NCI-H1930 (cell line): ENCODE data around the gene TNFSF15.

ENCODE experiments used
- DNase-seq, 2 experiments: peaks; one replicate each; lab custom pipeline; 2025; lab: John Stamatoyannopoulos, UW

The TNFSF15 gene

DNA sequence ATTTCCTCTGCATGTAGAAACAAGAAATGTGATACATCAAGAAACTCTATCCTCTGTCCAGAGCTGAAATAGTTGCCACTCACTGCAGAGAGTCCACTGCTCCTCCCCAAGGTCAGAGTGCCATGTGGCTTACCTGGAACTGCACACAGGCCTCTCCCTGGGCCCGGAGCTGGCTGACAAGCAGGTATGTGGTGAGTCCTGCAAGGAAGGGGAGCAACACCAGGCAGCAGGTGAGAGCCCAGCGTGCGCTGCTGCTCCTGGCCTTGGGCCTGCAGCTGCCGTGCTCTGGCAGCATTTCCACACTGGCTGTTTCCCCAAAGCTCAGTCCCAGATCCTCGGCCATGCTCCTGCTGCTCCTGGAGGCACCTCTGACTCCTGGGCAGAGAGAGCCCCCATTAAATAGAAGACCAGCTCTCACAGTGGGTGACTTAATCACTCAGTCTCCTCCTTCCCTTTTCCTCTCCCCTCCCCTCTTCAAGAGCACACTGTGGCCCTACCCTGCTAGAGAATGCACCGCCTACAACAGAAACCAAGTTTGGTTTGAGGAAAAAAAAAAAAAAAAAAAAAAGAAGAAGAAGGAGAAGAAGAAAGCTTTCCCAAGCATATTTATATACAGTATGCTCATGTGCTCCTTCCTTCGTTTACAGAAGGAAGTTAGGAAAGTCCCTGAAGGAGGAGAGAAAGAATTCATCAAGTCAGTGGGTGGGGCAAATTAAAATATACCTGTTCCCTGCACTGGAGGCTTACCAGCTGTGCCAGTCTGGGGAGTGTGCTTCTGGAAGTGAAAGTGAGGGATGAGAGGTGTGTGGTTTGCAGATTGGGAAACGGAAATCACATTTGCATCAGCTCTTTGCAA lies at the start of gene TNFSF15:
TSS of gene TNFSF15 (minus strand) at position 370 of the 856 bp plus-strand sequence. CDS start at position 343, 27 bp downstream.
- DNase-seq, result no peak

DNA sequence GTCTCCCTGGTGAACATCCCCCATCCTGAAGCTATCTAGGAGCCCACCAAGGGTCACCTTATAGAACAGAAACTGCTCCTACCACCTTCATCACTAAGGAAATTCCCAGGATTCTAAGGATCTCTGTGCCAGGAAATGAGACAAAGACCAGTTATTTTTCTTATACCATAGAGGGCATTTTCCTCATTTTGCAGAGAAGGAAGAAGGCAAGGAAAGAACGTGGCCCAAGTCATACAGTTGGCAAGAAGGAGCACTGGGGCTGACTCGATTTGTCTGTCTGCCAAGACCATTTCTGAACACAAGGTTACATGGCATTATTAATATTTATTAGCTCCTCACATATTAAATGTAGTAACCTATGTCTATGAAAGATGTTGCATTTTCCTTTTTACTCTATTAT lies 49.6 kb upstream of the TNFSF15 start:
- DNase-seq, result no peak

DNA sequence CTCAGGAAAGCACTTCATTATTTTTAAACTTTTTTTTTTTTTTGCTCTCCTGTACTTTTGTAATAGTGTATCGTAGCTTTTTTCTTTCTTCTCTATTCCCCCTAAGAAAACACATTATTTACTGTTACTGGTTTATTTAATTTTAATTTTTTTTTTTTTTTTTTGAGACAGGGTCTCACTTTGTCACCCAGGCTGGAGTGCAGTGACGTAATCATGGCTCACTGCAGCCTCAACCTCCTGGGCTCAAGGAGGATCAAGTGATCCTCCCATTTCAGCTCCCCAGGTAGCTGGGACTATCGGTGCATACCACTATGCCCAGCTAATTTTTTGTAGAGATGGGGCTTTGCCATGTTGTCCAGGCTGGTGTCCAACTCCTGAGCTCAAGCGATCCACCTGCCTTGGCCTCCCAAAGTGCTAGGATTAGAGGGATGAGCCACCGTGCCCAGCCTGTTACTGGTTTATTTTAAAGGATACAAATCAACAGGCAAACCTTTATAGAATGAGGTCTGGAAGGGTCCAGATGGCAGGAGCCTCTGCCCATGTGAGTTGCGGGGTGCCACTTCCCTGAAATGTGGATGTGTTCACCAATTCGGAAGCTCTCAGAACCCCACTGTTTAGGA lies 49.0 kb upstream of the TNFSF15 start:
- no peak for DNase-seq

DNA sequence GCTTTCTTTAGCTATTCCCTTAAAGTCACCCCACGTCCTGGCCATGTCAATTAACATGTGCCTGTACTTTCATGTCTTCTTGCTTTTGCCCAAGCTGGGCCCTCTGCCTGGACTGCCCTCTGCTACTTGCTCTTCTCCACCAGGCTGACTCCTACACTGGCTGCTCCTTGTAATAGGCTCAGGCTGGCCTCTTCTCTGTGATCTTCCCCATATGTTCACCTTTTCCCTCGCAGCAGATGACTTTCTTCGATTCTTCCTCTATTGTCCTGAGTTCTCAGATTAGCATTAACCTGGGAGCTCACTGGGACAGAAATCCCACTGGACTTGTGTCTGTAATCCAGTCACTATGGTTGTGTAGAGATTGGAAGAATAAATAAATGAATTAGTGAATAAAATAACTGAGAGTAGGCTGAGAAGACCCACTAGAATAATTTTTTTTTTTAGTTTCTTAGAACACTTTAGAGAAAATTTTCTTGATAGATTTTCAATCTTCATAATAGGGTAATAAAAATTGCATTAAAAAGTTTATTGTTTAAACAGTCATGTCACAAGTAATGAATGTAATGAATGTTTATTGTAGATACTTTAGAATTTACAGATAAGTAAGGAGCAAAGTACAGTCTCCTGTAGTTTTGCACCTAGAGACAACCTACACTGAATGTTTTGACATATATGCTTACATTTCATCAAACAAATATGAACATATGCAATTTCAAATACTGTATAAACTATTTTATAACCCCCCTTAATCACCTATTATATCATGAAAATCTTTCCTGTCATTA lies 47.4 kb upstream of the TNFSF15 start:
- no peak for DNase-seq

DNA sequence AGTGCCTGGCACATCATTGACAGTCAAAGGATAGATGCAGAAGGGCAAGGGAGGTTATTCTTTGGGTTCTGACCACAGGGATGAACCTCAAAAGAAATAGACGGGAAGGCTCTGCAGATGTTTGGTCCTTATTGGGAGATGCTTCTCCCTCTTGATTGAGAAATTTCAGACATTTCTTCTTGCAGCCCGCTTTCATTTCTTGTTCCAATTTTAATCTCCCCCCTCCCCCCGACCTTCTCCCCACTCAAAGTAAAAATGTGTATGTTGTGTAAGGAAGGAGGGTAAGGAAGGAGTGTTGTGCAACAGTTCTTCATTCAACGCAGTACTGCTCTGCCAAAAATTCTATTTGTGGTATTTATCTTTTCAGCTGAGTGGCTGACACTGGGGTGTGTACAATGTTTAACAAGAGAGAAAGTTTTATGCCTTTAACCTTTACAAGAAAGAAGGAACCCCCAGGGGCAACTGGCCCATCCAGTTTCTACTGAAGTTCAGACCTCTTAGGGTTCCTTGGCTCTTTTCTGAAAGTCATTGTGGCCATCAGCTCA lies 46.3 kb upstream of the TNFSF15 start:
- no peak for DNase-seq

DNA sequence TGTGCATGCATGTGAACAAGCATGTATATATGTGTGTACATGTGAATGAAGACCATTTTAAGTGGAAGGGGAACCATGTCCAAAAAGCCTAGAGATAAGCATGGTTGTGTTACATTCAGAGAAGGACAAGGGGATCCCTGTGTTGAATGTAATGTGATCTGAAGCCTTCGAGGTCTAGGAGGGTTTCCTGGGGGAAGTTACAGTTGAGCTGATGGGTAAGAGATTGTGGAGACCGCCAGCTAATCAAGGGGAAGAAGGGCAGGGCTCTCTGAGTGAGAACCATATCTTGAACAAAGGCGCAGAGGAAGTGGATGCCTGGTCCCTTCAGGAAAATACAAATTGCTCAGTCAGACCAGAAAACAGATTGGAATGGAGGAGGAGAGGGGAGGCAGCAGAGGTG lies 45.5 kb upstream of the TNFSF15 start:
- DNase-seq, result no peak

DNA sequence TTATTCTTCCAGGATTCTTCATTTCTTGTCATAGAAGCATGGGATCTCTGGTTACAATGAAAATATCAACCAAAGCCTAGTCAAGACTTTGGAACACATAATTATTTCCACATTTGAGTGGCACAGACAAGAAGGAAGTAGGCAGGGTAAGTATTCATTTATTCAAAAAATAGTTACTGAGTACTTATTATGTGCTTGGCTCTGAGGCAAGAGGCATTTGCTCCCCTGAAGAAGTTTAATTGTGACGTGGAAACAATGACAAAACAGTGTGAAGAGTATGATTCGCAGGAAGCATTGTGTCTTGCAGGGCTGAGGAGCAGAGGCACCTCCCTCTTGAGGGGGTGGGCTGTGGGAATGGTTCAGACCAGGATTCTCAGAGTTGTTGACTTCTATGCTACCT lies 45.0 kb upstream of the TNFSF15 start:
- no peak for DNase-seq

DNA sequence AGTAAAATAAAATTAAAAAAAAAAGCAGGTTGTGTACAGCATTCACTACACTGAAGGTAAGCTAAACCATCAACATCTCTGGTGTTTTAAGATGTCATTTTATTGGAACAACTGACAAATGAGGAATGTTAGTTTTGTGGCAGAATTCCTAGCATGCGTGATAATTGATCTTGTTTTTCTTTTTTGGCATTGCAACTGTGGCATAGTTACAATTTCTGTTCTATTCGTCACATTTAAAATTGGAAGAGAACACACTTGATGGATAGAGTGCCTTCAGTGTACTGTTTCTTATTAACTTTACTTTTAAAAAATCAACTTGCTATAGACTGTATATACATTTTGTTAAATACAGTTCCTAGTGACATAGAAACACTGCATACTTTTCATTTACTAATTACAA lies 43.6 kb upstream of the TNFSF15 start:
- no peak for DNase-seq

DNA sequence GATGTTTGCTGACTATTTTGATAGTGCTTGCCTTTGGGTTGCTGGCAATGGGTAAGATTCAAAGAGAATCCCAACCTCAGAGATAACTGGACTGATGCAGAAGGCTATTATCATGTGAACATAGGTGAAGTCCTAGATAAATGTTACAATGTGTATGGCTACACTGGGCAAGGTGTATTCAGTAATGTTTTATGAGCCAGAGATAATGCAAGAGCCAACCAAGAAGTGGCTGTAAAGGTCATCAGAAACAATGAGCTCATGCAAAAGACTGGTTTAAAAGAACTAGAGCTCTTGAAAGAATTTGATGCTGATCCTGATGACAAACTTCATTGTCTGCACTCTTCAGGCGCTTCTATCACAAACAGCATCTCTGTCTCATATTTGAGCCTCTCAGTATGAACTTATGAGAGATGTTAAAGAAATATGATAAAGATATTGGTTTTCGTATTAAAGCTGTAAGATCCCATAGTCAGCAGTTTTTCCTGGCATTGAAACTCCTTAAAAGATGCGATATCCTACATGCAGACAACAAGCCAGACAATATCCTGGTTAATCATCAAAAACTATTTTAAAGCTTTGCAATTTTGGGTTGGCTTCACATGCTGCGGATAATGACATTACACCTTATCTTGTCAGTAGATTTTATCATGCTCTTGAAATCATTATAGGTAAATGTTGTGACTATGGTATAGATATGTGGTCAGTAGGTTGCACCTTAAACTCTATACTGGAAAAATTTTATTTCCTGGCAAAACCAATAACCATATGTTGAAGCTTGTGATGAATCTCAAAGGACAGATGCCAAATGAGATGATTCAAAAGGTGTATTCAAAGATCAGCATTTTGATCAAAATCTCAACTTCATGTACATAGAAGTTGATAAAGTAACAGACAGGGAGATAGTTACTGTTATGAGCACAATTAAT lies 41.9 kb upstream of the TNFSF15 start:
- DNase-seq, result no peak

DNA sequence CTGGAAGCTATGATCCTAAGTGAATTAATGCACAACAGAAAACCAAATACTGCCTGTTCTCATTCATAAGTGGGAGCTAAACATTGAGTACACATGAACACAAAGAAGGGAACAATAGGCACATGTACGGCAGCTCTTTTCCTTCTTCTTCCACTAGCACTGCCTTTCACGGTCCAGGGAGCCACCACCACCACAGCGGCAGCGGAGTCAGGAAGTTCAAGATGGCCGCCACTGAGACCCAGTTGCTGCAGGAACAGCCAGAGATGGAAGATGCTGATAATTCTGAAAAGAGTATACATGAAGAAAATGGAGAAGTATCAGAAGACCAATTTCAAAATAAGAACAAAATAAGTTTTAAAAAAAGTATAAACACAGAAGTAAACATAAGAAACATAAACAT lies 39.5 kb upstream of the TNFSF15 start:
- no peak for DNase-seq

DNA sequence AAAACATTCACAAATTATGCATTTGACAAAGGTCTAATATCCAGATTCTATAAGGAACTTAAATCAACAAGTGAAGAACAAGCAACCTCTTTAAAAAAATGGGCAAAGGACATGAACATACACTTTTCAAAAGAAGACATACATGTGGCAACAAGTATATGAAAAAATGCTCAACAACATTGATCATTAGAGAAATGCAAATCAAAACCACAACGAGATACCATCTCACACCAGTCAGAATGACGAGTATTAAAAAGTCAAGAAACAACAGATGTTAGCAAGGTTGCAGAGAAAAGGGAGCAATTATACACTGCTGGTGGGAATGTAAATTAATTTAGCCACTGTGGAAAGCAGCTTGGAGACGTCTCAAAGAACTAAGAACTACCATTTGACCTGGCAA lies 38.9 kb upstream of the TNFSF15 start:
- no peak for DNase-seq

DNA sequence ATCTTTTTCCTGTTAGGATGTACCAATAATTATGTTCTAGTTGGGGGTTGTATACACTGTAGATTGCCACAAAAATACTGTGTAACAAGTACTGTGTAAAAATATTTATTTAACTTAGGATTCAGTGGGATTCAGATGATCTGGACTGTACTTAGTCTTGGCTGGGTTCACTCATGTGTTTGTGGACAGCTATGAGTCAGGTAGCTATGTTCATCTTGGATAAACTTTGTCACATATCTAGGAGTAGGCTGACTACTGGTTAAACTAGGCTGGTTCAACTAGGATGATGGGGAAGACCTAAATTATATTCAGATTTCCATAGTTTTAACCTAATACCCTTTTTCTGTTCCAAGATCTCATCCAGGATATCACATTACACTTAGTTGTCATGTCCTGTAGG lies 32.1 kb upstream of the TNFSF15 start:
- DNase-seq, result no peak

DNA sequence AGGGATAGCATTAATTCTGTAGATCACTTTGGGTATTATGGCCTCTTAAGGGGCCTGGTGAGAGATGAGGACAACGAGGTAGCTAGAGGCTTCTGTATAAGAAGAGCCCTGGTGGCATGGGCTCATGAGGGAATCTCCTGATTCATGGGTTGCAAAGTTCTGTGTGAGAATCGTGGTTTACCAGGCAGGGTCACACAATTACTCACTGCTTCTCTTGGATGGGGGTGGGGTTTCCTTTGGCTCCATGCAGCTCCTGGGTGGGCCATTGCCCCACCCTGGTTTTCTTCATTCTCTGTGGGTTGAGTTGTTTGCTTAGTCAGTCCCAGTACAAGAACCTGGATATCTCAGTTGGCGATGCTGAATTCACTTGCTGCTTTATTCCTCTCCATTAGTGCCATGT lies 30.9 kb upstream of the TNFSF15 start:
- DNase-seq, result no peak

DNA sequence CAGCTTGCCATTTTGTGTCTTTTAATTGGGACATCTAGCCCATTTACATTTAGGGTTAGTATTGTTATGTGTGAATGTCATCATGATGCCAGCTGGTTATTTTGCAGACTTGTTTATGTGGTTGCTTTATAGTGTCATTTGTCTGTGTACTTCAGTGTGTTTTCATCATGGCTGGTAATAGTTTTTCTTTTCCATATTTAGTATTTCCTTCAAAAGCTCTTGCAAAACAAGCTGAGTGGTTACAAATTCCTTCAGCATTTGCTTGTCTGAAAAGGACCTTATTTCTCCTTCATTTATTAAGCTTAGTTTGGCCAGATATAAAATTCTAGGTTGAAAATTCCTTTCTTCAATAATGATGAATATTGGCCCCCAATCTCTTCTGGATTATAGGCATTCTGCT lies 28.5 kb upstream of the TNFSF15 start:
- no peak for DNase-seq

DNA sequence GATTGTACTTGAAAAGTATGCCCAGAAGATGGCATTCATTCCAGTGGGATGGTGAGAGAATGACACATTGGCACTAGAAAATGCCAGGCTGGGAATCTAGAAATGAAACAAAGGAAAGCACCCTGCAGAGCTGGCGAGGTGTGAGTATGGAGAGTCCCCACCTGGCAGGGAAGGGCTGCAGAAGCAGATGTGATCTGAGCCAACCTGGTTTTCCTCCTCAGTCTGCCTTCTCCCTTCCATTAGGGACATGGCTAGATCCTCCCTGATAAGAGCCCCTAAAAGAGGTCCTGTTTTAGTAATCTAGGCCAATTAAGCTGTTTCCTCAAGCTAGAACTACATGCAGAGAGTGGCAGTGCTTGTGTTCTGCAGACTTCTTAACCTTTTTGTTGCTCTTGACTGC lies 24.7 kb upstream of the TNFSF15 start:
- no peak for DNase-seq

DNA sequence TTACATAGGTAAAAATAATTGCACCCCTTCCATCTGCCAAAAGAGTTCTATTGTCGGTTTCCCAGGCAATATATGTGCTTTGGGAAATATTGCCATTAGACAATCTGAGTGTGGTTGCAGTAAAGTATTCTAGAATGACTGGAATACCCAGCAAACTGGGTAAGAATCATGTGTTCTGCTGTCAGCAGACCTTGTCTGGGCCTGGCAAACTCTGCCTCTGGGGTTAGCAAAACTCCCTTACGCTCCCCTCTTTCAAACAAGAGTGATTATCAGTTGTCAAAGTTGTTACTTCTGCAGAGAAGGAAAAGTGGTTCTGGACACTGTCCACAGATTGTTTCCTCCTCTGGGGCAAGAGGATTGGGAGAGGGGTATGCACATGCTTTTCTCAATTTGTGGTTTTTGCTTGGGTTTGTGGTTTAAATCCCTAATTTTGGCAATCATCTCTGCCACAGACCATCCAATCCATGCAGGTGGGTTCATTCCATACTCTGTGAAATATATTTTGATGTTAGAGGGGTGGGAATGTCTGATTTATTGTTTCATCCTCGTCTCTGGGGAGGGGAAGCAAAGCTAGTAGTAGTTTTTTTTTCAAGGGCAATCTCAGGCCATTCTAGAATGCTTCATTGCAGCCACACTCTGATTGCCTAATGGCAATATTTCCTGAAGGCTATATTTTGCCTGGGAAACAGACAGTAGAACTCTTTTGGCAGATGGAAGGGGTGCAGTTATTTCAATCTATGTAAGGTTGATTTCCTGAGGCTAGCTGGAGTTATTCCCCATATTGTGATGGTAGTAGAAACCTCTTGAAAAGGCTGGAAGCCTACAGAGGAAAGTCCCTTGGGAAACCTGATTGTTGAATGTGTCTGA lies 24.0 kb upstream of the TNFSF15 start:
- DNase-seq, result no peak

DNA sequence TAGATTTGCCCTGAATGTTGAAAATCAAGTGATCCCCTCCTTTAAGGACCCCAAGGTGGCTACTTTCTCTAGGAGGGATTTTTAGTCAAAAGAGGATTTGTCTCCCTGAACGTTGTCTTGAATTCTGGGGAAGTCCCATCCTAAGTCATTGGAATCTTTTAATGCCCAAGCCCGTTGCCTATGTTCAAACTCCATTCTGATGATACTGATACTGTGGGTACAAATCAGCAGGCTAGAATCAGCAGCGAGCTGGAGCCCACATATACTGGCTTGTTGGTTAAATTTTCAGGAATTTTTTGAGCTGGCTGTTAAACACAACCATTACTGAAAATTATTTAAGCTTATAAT lies 22.4 kb upstream of the TNFSF15 start:
- DNase-seq, result no peak

DNA sequence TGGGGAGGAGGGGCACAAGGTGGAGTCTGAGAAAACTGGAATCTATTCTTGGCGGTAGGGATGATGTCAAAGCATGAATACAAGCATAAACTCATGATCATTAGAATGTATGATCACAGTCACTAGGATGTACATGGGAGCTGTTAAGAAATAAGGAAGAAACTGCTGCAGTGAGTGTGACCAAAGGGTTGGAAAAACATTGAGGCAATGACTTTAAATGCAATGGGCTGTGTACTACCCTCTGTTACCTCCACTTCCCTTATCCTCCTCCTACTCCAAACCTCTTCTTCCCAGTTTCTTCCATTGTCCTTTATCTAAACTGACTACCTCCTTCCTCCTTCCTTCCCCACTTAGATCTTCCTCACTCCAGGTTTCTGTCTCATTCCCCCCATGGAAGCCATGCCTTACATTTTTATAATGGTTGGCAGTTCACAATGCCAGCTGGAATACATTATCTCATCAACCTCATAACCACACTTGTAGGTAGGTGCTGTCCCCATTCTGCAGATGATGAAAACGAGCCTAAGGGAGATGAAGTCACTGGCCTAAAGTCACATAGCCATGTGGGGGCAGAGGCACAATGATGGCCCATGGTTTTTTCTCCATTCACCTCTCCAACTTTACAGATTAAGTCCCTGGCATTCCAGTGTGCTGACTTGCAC lies 21.9 kb upstream of the TNFSF15 start:
- no peak for DNase-seq

DNA sequence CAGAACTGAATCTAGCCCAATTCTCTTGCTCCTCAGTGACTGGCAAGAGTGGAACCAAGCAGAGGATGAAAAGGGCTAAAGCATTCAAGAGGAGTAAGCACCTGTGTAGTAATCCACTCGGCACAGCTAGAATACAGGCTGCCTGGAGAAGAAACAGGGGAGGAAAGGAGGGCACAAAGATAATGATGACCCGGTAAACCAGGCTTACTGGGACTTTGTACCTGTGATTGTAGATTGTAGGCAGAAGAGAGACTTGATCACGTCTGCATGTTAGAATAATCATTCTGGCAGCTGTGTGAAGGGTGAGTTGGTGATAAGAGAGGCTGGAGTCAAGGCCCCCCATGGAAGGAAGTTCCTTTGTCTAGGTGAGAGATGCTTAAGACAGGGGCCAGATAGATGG lies 20.6 kb upstream of the TNFSF15 start:
- no peak for DNase-seq

DNA sequence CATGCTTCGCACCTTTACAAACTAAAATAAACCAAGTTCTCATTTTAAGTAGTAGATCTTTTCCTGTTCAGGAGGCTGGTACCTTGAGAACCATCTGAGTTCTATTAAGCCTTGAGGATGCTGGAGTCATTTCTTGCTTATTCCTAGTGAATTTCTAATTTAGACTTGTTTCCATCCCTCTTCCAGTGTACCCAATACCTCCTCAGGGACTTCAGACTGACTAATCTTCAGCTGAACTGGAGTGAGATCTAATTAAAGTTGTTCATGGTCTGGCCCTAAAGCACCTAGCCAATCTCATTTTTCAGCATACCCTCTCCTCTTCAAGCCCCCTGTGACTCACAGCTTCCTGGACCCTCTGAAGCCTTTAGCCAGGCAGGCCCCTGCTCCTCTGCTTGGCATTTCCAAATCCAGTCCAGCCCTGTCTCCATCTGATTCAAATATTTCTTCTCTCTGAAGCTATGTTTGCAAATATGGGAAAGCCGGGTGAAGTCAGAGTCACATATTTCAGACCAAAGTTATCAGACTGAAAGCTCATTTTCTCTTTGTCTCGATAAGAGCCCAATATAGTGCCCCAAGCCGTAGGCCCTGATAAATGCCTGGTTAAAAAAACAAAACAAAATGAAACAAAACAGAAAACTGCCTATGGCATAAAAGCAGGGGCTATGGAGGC lies 19.4 kb upstream of the TNFSF15 start:
- DNase-seq, result no peak
